ENCODE results near the gene LMAN2L.

The LMAN2L gene

DNA sequence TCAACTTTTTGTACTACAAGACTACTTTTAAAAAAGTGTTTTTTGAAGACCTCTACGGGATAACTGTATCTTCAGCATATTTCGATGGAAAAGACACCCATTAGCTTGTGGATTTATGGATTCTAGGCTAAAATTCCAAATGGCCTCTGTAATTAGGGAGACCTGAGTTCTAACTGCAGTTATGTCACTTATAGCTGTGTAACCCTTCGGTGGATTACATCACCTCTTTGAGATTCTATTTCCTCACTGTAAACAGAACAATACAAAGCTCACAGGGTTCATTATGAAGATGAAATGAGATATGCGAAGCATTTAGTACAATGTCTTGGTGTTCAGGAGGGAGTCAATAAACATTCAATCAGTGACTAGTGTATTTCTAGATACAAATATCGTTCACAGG is 24.2 kb downstream of the LMAN2L start:
- DNase-seq (ENCODE audit: low read depth), result peak; percentile 30
- TF ChIP-seq, protein P1, sequence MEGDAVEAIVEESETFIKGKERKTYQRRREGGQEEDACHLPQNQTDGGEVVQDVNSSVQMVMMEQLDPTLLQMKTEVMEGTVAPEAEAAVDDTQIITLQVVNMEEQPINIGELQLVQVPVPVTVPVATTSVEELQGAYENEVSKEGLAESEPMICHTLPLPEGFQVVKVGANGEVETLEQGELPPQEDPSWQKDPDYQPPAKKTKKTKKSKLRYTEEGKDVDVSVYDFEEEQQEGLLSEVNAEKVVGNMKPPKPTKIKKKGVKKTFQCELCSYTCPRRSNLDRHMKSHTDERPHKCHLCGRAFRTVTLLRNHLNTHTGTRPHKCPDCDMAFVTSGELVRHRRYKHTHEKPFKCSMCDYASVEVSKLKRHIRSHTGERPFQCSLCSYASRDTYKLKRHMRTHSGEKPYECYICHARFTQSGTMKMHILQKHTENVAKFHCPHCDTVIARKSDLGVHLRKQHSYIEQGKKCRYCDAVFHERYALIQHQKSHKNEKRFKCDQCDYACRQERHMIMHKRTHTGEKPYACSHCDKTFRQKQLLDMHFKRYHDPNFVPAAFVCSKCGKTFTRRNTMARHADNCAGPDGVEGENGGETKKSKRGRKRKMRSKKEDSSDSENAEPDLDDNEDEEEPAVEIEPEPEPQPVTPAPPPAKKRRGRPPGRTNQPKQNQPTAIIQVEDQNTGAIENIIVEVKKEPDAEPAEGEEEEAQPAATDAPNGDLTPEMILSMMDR (IDR thresholded peaks at IDR 0.05; ENCODE audit: low read length, missing control alignments), result no peak
- no peak overlapping the region for H3K4me3 ChIP-seq (replicated peaks; ENCODE audit: low read depth, low read length)

DNA sequence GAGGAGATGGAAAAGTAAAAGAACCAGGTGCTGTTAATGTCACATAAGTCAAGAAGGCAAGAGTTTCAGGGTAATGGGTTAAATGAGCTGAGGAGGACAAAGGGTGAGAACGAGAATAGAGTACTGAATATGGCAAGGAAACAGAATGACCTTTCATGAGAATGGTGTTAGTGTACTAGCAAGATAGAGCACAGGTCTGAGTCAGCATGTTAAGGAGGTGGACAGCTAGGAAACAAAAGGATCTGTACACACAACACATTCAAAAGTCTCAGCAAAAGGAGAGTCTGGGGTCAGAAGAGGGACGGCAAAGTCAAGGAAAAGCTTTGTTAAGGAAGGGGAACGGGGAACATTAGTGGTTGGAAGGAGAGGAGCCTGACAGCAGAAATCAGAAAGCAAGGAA is 28.9 kb downstream of the LMAN2L start:
- no peak for DNase-seq (ENCODE audit: low read depth)
- H3K4me3 ChIP-seq (replicated peaks; ENCODE audit: low read depth, low read length), result no peak overlapping the region
- TF ChIP-seq, protein P1 (IDR thresholded peaks at IDR 0.05; ENCODE audit: low read length, missing control alignments), result no peak

DNA sequence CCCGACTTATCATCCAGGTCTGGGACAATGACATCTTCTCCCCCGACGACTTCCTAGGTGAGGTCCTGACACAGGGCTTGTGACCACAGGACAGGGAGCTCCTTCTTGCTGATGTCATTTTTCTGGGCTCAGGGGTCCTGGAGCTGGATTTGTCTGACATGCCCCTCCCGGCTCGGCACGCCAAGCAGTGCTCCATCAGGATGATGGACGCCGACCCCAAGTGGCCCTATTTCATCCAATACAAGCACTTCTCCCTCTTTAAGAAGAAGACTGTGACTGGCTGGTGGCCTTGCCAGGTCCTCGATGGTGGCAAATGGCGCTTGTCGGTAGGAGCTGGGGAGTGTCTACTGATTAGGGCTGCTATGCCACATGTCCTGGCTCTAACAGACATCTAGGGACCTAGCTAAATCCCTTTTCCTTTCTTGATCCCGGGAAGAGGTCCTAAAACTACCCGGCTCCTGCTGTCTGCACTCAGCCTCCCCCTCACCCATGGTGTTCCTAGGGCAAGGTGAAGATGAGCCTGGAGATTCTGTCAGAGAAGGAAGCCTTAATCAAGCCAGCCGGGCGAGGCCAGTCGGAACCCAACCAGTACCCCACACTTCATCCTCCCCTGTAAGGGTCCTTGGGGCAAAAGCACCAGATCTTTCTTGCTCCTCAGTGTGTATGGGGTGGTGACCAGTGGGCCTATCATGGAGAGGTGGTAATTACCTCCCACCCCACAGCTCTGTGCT is 36.7 kb downstream of the LMAN2L start:
- TF ChIP-seq, protein P1 (IDR thresholded peaks at IDR 0.05; ENCODE audit: low read length, missing control alignments), result no peak
- no peak overlapping the region for H3K4me3 ChIP-seq (replicated peaks; ENCODE audit: low read depth, low read length)
- no peak for DNase-seq (ENCODE audit: low read depth)

DNA sequence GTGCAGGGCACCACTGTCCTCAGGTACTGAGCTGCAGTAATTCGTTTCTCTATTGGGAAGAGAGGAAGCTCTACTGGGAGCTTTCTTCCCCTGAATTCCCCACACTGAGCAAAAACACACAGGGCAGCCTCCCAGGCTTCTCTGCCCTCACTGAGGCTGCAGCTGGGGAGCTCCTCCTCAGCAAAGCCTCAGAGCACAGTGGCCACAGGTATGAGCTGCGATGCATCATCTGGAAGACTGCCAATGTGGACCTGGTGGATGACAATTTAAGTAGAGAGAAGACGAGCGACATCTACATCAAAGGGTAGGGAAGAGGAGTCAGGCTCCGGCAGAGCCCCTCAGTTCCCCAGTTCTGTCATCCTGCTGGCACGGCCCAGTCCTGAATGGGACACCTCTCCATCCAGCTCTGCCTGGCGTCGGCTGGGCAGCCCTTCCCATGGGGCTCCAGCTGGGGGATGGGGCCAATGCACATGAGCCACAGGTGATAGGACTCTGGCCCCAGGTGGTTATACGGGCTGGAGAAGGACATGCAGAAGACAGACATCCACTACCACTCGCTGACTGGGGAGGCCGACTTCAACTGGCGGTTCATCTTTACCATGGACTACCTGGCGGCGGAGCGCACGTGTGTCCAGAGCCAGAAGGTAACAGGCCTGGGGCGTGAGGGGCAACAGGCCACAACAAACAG is 37.6 kb downstream of the LMAN2L start:
- no peak overlapping the region for H3K4me3 ChIP-seq (replicated peaks; ENCODE audit: low read depth, low read length)
- no peak for DNase-seq (ENCODE audit: low read depth)

DNA sequence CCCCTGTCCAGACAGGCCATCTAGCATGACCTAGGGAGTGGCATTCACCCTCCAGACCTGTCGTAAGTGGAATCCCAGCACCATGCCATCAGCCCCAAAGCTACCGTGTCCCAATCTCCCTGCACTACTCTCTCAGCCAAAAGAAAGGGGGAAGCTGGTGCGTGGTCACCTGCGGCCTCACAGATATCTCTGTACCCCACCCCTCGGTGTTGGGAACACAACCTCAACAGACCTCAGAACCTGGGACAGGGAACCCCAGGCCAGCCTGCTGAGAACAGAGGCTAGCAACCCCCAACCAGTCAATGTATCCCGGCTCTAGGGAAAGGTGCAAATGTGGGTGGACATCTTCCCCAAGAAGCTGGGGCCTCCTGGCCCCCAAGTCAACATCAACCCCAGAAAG is 38.2 kb downstream of the LMAN2L start:
- no peak overlapping the region for H3K4me3 ChIP-seq (replicated peaks; ENCODE audit: low read depth, low read length)
- TF ChIP-seq, protein P1 (IDR thresholded peaks at IDR 0.05; ENCODE audit: low read length, missing control alignments), result no peak
- no peak for DNase-seq (ENCODE audit: low read depth)

More for the DNA sequence above, 37.6 kb downstream of the LMAN2L start:
- TF ChIP-seq, protein P1 (IDR thresholded peaks at IDR 0.05; ENCODE audit: low read length, missing control alignments), result no peak

DNA sequence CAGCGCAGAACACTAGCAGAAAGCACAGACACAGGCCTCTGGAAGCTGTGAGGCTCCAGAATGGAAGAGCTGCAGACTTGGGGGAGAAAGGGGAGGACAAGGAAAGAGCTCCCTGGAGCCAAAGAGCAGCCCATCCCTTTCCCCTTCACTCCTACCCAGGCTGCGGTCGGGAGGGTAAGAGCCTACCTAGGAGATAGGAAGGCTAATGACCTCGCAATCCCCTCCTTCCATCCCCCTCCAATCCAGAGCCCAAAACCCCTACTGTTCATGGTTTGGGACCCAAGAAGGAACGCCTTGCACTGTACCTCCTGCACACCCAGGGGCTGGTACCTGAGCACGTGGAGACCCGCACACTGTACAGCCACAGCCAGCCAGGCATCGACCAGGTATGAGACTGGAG is 39.8 kb downstream of the LMAN2L start:
- TF ChIP-seq, protein P1 (IDR thresholded peaks at IDR 0.05; ENCODE audit: low read length, missing control alignments), result no peak
- no peak overlapping the region for H3K4me3 ChIP-seq (replicated peaks; ENCODE audit: low read depth, low read length)
- no peak for DNase-seq (ENCODE audit: low read depth)
